Glutamatergic neuron (in vitro differentiated cells): ENCODE data around the gene B4GALT3. TPM values are rescaled to one million over a fixed set of nuclear protein-coding genes. Genes with fewer than 3 reads are reported as not detected.

Experiments used
- DNase-seq: peaks from one replicate; pipeline ENCODE4 v3.0.0; 2022
- H3K27ac Mint-ChIP-seq: one replicate; pipeline ENCODE4 v1.8.0; 2020; ENCODE audit warnings: mild to moderate bottlenecking, mixed read lengths, inconsistent platforms; ENCODE audit not compliant: unreplicated experiment
- H3K27me3 Mint-ChIP-seq: one replicate; pipeline ENCODE4 v1.8.0; 2020; ENCODE audit warnings: mild to moderate bottlenecking, moderate library complexity, mixed read lengths, inconsistent platforms; ENCODE audit not compliant: unreplicated experiment
- H3K36me3 Mint-ChIP-seq: one replicate; pipeline ENCODE4 v1.8.0; 2020; ENCODE audit warnings: mild to moderate bottlenecking, mixed read lengths, inconsistent platforms; ENCODE audit not compliant: unreplicated experiment
- H3K4me1 Mint-ChIP-seq: one replicate; pipeline ENCODE4 v1.8.0; 2020; ENCODE audit warnings: mild to moderate bottlenecking, low read depth, mixed read lengths, inconsistent platforms; ENCODE audit not compliant: unreplicated experiment
- H3K4me3 Mint-ChIP-seq: one replicate; pipeline ENCODE4 v1.8.0; 2020; ENCODE audit warnings: mild to moderate bottlenecking, mixed read lengths, inconsistent platforms; ENCODE audit not compliant: unreplicated experiment
- H3K9me3 Mint-ChIP-seq: one replicate; pipeline ENCODE4 v1.8.0; 2020; ENCODE audit warnings: mild to moderate bottlenecking, moderate library complexity, mixed read lengths, inconsistent platforms; ENCODE audit not compliant: unreplicated experiment
- CTCF ChIP-seq: fragments of 200-600 bp; sonication (generic); IDR thresholded peaks from one replicate; pipeline ENCODE4 v1.5.0; 2021; ENCODE audit not compliant: partially characterized antibody, unreplicated experiment
- total RNA-seq: library from RNA; stranded (reverse); fragmentation: NEBNext Ultra II Directional; extraction: Animal tissue kit (Norgen Biotek cat#: 25700); gene quantifications from one replicate; pipeline ENCODE4 v1.2.1, GENCODE V29; 2021; ENCODE audit not compliant: unreplicated experiment

The B4GALT3 gene
- total RNA-seq, 1 donor from 2014 or later: 35.7 TPM

DNA sequence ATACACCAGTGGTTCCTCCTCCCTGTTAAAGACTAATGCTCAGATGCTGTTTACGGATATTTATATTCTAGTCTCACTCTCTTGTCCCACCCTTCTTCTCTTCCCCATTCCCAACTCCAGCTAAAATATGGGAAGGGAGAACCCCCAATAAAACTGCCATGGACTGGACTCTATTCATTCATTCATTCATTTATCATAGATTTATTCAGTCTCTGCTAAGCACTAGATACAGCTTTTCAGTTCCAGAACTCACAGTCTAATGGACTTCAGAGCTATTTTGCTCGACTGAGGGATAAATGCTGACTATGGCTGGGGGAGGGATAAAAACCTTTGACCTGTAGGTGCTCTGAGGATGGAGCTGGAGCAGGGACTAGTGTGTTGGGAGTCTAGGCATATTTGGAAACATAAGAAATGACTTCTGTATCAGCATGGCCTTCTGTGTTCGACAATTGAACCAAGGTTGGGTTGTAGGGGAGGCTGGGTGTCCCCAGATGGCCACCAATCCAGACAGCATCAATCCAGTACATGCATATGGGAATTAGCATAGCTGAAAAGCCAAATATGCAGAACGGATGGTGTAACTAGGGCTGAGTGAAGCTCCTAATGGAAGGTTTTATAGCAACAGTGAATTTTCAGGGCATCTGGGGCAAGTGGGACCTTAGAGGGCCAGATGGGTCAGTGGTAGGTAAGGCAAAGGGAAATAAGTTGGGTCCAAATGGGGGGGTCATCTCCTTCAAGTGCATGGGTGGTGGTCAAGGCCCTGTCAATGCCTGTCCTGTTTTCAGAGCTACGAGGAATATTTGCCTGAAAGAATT, 42.0 kb upstream of the B4GALT3 start:
- Mint-ChIP-seq H3K9me3 (peaks cover 4% of the 10 kb centered on the region), H3K36me3 (no peaks in the 10 kb centered on the region), H3K4me1 (no peaks in the 10 kb centered on the region), H3K4me3 (no peak overlapping the region), H3K27ac (no peak overlapping the region), H3K27me3 (peaks cover 1% of the 10 kb centered on the region)
- no peak for TF ChIP-seq CTCF
- DNase-seq: no peak

GRCh38 chr1:161218301-161219077, 41.2 kb upstream of the B4GALT3 start:
- no peak for TF ChIP-seq CTCF
- no peaks in the 10 kb centered on the region for H3K36me3 Mint-ChIP-seq
- no peak overlapping the region for H3K27ac Mint-ChIP-seq
- peaks cover 2% of the 10 kb centered on the region for H3K27me3 Mint-ChIP-seq
- no peak for DNase-seq
- H3K4me1 Mint-ChIP-seq: no peaks in the 10 kb centered on the region
- no peak overlapping the region for H3K4me3 Mint-ChIP-seq
- H3K9me3 Mint-ChIP-seq: peaks cover 5% of the 10 kb centered on the region

DNA sequence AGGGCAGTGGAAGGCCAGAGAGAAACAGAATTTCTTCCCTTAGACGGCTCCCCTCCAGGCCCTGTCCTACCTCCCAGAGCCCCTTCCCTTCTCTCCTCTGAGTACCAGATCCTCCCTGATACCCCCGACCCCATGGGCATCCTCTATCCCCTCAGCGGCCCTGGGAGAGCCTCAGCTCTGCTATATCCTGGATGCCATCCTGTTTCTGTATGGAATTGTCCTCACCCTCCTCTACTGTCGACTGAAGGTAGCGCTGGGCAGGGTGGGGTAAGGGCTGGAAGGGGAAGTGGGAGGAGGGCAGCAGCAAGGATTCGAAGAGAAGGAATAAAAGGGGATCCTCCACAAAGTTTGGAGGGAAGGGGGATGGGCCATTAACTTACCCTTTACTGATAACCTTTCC, 40.5 kb upstream of the B4GALT3 start:
- Mint-ChIP-seq H3K27me3 (peaks cover 2% of the 10 kb centered on the region), H3K9me3 (peaks cover 5% of the 10 kb centered on the region), H3K27ac (no peak overlapping the region), H3K4me1 (no peaks in the 10 kb centered on the region), H3K4me3 (no peak overlapping the region), H3K36me3 (peaks cover 4% of the 10 kb centered on the region)
- TF ChIP-seq CTCF: no peak
- no peak for DNase-seq

DNA sequence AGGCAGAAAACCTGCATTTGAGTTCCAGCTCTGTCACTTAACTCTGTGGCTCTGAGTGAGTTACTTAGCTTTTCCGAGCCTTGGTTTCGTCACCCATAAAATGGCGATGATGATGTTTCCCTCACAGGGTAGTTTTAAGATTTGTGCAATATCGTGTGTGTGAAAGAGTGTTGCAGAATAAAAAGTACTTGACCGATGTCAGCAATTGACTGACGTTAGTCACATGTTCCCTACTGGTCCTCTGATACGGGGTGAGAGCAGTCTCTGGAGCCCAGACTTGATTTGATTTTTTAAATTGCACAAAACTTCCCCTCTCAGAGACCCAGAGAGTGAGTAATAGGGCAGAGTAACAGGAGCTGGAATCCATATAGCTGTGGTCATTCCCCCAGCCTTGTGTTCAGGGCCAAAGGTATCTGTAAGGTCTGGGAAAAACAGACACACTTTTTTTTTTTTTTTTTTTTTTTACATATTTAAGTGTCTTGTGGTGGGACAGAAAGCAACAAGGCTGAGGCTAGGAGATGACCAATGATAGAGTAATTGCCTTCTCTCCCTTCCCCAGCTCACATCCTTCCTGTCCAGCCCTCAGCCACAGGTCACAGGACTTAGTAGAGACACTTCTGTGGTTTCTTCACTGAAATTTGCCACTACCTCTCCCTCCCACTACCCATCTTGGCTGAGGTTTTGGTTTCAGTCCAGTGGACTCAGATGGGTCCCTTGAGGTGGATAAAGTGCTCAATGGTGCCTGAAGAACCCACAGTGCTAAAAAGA, 39.8 kb upstream of the B4GALT3 start:
- H3K4me3 Mint-ChIP-seq: no peak overlapping the region
- TF ChIP-seq CTCF: no peak
- H3K27me3 Mint-ChIP-seq: peaks cover 2% of the 10 kb centered on the region
- H3K9me3 Mint-ChIP-seq: peaks cover 7% of the 10 kb centered on the region
- peaks cover 4% of the 10 kb centered on the region for H3K36me3 Mint-ChIP-seq
- H3K27ac Mint-ChIP-seq: no peak overlapping the region
- H3K4me1 Mint-ChIP-seq: no peaks in the 10 kb centered on the region
- DNase-seq: no peak
